MM.1S (cell line): ENCODE results near the gene TRIM14.

Source experiments
- EZH2 ChIP-seq: fragments of 300-600 bp; sonication (generic); optimal IDR thresholded peaks from 2 replicates; pipeline ENCODE3; 2017; ENCODE audit warnings: low read depth, mild to moderate bottlenecking, antibody characterized with exemption, low read length, mixed read lengths
- EZH2phosphoT487 ChIP-seq: fragments of 300-600 bp; sonication (generic); IDR thresholded peaks from 2 replicates; pipeline ENCODE4 v1.6.1; 2018; ENCODE audit warnings: antibody characterized with exemption, low read length
- TF ChIP-seq, protein P1 (sequence below): fragments of 300-600 bp; sonication (generic); IDR thresholded peaks from 2 replicates; pipeline ENCODE4 v1.5.1; 2016; ENCODE audit warnings: antibody characterized with exemption, low read length, mixed read lengths

DNA sequence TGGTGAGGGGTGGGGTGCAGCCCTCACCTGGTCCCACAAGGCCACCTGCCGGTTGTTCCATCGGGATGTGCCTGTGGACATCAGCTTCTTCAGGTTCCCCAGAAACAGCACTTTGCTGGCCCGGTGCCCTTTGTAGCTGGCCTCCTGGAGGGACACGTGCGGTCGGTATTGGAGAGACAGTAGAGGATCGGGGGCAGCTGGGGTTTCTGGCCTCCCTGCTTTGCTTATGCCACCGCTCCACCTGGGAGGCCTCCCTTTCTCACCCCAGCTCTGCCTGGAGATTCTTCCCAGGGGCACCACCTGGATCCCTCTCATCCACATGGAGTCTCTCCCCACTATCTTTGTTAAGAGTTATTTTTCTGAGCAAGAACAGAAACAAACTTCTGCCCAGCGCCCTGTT lies 13.1 kb upstream of the TRIM14 start:
- TF ChIP-seq EZH2phosphoT487 (no peak), EZH2 (no peak)
- TF ChIP-seq, protein P1, sequence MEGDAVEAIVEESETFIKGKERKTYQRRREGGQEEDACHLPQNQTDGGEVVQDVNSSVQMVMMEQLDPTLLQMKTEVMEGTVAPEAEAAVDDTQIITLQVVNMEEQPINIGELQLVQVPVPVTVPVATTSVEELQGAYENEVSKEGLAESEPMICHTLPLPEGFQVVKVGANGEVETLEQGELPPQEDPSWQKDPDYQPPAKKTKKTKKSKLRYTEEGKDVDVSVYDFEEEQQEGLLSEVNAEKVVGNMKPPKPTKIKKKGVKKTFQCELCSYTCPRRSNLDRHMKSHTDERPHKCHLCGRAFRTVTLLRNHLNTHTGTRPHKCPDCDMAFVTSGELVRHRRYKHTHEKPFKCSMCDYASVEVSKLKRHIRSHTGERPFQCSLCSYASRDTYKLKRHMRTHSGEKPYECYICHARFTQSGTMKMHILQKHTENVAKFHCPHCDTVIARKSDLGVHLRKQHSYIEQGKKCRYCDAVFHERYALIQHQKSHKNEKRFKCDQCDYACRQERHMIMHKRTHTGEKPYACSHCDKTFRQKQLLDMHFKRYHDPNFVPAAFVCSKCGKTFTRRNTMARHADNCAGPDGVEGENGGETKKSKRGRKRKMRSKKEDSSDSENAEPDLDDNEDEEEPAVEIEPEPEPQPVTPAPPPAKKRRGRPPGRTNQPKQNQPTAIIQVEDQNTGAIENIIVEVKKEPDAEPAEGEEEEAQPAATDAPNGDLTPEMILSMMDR: no peak
